K562 (cell line): Measurements from ENCODE around the gene MCM6. TPM values are rescaled to one million over a fixed set of nuclear protein-coding genes. Genes with fewer than 3 reads are reported as not detected.

Experiments used
- ATAC-seq: fragments of 200-7000 bp; cut with Tn5 transposase; 3 replicates; pipeline ENCODE4 v1.9.1; 2020; ENCODE audit warnings: moderate library complexity
- BruUV-seq: library from RNA; stranded (reverse); fragments of 400-500 nt; replicated peaks from 2 replicates; lab custom pipeline; 2021; lab: Mats Ljungman, UMichigan
- CTCF ChIA-PET: fragments of 300-600 bp; formaldehyde crosslinking; extraction: SDS; loops from one replicate; lab custom pipeline; 2021; ENCODE audit warnings: low intra/inter-chr PET ratio; lab: Yijun Ruan, JAX
- POLR2A ChIA-PET: fragments of 300-600, 350-650 bp; sonication (Branson Sonifier 250); formaldehyde crosslinking; extraction: SDS; loops from one replicate; lab custom pipeline; 2021; ENCODE audit warnings: antibody characterized with exemption, inconsistent platforms; lab: Yijun Ruan, JAX
- DNase-seq, 4 experiments: peaks; one replicate each; pipeline versions ENCODE4 v3.0.0 to v3.0.0-alpha.2; 2011 to 2018; ENCODE audit warnings: low spot score in 3 of 4, mixed read lengths in 3 of 4; ENCODE audit errors: extremely low read depth in 1 of 4
- FAIRE-seq: peaks from 2 replicates; lab custom pipeline; 2011; peaks lifted over from hg19 to GRCh38; lab: Jason Lieb, UNC
- H2AFZ ChIP-seq: 2 replicates; pipeline ENCODE4 v1.6.0; 2011; ENCODE audit warnings: low read depth, low read length, control low read depth, inconsistent platforms
- H3K27ac ChIP-seq: fragments of 200-600 bp; 3 replicates; pipeline ENCODE4 v1.8.0; 2011; ENCODE audit warnings: low read depth, mild to moderate bottlenecking, control low read depth, inconsistent platforms, low read length, moderate library complexity, mixed read lengths; ENCODE audit errors: extremely low read depth
- H3K27me3 ChIP-seq, 2 experiments: fragments of 300-600 bp in 1 of 2; 2 replicates in 1 of 2; 3 replicates in 1 of 2; pipeline versions ENCODE4 v1.6.0 to v1.8.0; 2011; ENCODE audit warnings: inconsistent platforms in 2 of 2, low read length in 2 of 2, mild to moderate bottlenecking in 1 of 2, mixed read lengths in 1 of 2, moderate library complexity in 1 of 2; ENCODE audit not compliant: control insufficient read depth in 2 of 2, insufficient read depth in 2 of 2
- H3K36me3 ChIP-seq: fragments of 300-600 bp; 3 replicates; pipeline ENCODE4 v1.8.0; 2011; ENCODE audit warnings: mild to moderate bottlenecking, low read length, inconsistent platforms; ENCODE audit not compliant: control insufficient read depth, insufficient read depth
- H3K4me1 ChIP-seq, 2 experiments: fragments of 200-600 bp in 1 of 2; replicated peaks in 1 of 2; 2 replicates in 1 of 2; 3 replicates in 1 of 2; pipeline versions ENCODE4 v1.5.1 to v1.8.0; 2011; ENCODE audit warnings: inconsistent platforms in 2 of 2, low read length in 2 of 2, mild to moderate bottlenecking in 1 of 2, mixed read lengths in 1 of 2, moderate library complexity in 1 of 2; ENCODE audit not compliant: control insufficient read depth in 2 of 2, insufficient read depth in 2 of 2
- H3K4me2 ChIP-seq: 2 replicates; pipeline ENCODE4 v1.6.1; 2011; ENCODE audit warnings: low read length, control low read depth, inconsistent platforms, mixed read lengths; ENCODE audit not compliant: insufficient read depth
- H3K4me3 ChIP-seq: fragments of 200-600 bp; sonication (generic), shearing (Covaris generic); 2 replicates; pipeline ENCODE4 v1.5.1; 2016; ENCODE audit warnings: control low read depth, inconsistent platforms
- H3K79me2 ChIP-seq: fragments of 200-600 bp; 3 replicates; pipeline ENCODE4 v1.8.0; 2011; ENCODE audit warnings: low read length, inconsistent platforms; ENCODE audit not compliant: control insufficient read depth, insufficient read depth
- H3K9ac ChIP-seq, 2 experiments: 2 replicates each; pipeline versions ENCODE4 v1.6.0 to v1.6.1; 2011; ENCODE audit warnings: low read depth in 2 of 2, low read length in 2 of 2, control low read depth in 1 of 2, inconsistent platforms in 1 of 2, mild to moderate bottlenecking in 1 of 2, mixed read lengths in 1 of 2; ENCODE audit not compliant: insufficient read depth in 1 of 2
- H3K9me1 ChIP-seq: one replicate; pipeline ENCODE4 v1.6.0; 2011; ENCODE audit warnings: inconsistent platforms, mild to moderate bottlenecking, low read length, moderate library complexity; ENCODE audit not compliant: control insufficient read depth, insufficient read depth
- H3K9me3 ChIP-seq: replicated peaks from 2 replicates; pipeline ENCODE4 v1.5.1; 2011; ENCODE audit warnings: low read depth, low read length, inconsistent platforms; ENCODE audit not compliant: control insufficient read depth, insufficient read depth
- H4K20me1 ChIP-seq: replicated peaks from 2 replicates; pipeline ENCODE4 v1.6.1; 2011; ENCODE audit warnings: low read length, inconsistent platforms, mixed read lengths; ENCODE audit not compliant: control insufficient read depth, insufficient read depth
- CEBPG ChIP-seq, 3 experiments: fragments of 200-800 bp in 1 of 3; sonication (Bioruptor generic) in 1 of 3; sonication (generic) in 1 of 3; formaldehyde crosslinking in 1 of 3; IDR thresholded peaks in 2 of 3; conservative IDR thresholded peaks in 1 of 3; 2 replicates each; pipeline versions ENCODE4 v1.6.1 to v1.8.0; 2016 to 2022; ENCODE audit warnings: missing compliant biosample characterization in 2 of 3, missing genetic modification characterization in 2 of 3, mild to moderate bottlenecking in 1 of 3, missing genetic modification reagents in 1 of 3
- DNMT1 ChIP-seq: fragments of 450-650 bp; IDR thresholded peaks from 2 replicates; pipeline ENCODE4 v1.6.1; 2016; ENCODE audit warnings: antibody characterized with exemption, mild to moderate bottlenecking
- FOSL1 ChIP-seq: fragments of 200-800 bp; sonication (Bioruptor generic); conservative IDR thresholded peaks from 2 replicates; pipeline ENCODE4 v1.6.1; 2016; ENCODE audit warnings: missing genetic modification characterization, missing compliant biosample characterization
- GABPB1 ChIP-seq: sonication (generic); formaldehyde crosslinking; IDR thresholded peaks from 2 replicates; pipeline ENCODE4 v1.8.0; 2022; ENCODE audit warnings: mild to moderate bottlenecking, missing genetic modification reagents
- MCM3 ChIP-seq: fragments of 450-650 bp; IDR thresholded peaks from 2 replicates; pipeline ENCODE4 v1.6.1; 2016
- PHB2 ChIP-seq: fragments of 450-650 bp; IDR thresholded peaks from 2 replicates; pipeline ENCODE4 v1.6.1; 2017; ENCODE audit warnings: low read depth
- PHF20 ChIP-seq: fragments of 450-650 bp; IDR thresholded peaks from 2 replicates; pipeline ENCODE4 v1.6.1; 2018; ENCODE audit not compliant: partially characterized antibody
- RBM25 ChIP-seq: fragments of 200-400 bp; formaldehyde crosslinking; IDR thresholded peaks from 2 replicates; pipeline ENCODE4 v1.6.1; 2018; ENCODE audit warnings: low read length, low read depth, moderate library complexity; ENCODE audit not compliant: severe bottlenecking
- RUNX1 ChIP-seq: sonication (generic); IDR thresholded peaks from 2 replicates; pipeline ENCODE4 v1.6.1; 2016; ENCODE audit warnings: antibody characterized with exemption, low read depth
- WGBS: fragments of 100-300 bp; shearing (Covaris generic); methylation state at CpG from one replicate; pipeline ENCODE4 v1.1.6; 2016; ENCODE audit warnings: low coverage, mixed read lengths; ENCODE audit not compliant: insufficient coverage; ENCODE audit errors: missing lambda C conversion rate; 5-methylcytosine and 5-hydroxymethylcytosine counted together
- in situ Hi-C: fragments of 300-500 bp; cut with MboI; formaldehyde crosslinking; loops from 4 replicates; pipeline ENCODE4 v1.15.0; 2018; ENCODE audit warnings: inconsistent platforms, mixed read lengths
- intact Hi-C: fragments of 100-400 bp; cut with micrococcal nuclease; formaldehyde crosslinking; loops from 2 replicates; pipeline ENCODE4 v1.14.2; 2022
- polyA plus RNA-seq, 8 experiments: library from polyadenylated mRNA; depleted of rRNA in 4 of 8; stranded (reverse) in 5 of 8; unstranded in 3 of 8; fragments of >200 nt; fragmentation: Nextera tagmentation in 2 of 8; fragmentation: Illumina TruSeq in 1 of 8; extraction: Ambion mirVana in 2 of 8; extraction: Trizol in 1 of 8; gene quantifications; 2 replicates each; pipeline versions ENCODE4 v1.2.1 to v1.2.3, GENCODE V29; 2011 to 2014; ENCODE audit warnings: inconsistent platforms in 1 of 8, missing spikeins in 1 of 8
- total RNA-seq, 7 experiments: library from RNA; depleted of rRNA in 6 of 7; stranded (reverse); fragments of >200 nt in 6 of 7; fragmentation: Illumina TruSeq in 2 of 7; extraction: Trizol in 2 of 7; gene quantifications; 2 replicates each; pipeline versions ENCODE4 v1.2.1 to v1.2.3, GENCODE V29; 2011 to 2021; ENCODE audit warnings: low replicate concordance in 1 of 7
- TF ChIP-seq, protein P1 (sequence below): fragments of 250-450 bp; sonication (Bioruptor Pico); IDR thresholded peaks from 2 replicates; pipeline ENCODE4 v1.4.0; 2020; ENCODE audit warnings: mild to moderate bottlenecking
- TF ChIP-seq, protein P2 (sequence below): sonication (generic); formaldehyde crosslinking; IDR thresholded peaks from 2 replicates; pipeline ENCODE4 v1.8.0; 2022; ENCODE audit warnings: missing genetic modification reagents, mild to moderate bottlenecking, borderline replicate concordance
- TF ChIP-seq, protein P3 (sequence below): sonication (generic); formaldehyde crosslinking; IDR thresholded peaks from 2 replicates; pipeline ENCODE4 v1.5.0; 2020; ENCODE audit warnings: missing genetic modification reagents

The MCM6 gene
- total and polyA plus RNA-seq, 9 of the 15 experiments (the other 6 are each of a cell fraction or from before 2014, with no cell fraction given): 42.6 to 133 (median 82.4) TPM

DNA sequence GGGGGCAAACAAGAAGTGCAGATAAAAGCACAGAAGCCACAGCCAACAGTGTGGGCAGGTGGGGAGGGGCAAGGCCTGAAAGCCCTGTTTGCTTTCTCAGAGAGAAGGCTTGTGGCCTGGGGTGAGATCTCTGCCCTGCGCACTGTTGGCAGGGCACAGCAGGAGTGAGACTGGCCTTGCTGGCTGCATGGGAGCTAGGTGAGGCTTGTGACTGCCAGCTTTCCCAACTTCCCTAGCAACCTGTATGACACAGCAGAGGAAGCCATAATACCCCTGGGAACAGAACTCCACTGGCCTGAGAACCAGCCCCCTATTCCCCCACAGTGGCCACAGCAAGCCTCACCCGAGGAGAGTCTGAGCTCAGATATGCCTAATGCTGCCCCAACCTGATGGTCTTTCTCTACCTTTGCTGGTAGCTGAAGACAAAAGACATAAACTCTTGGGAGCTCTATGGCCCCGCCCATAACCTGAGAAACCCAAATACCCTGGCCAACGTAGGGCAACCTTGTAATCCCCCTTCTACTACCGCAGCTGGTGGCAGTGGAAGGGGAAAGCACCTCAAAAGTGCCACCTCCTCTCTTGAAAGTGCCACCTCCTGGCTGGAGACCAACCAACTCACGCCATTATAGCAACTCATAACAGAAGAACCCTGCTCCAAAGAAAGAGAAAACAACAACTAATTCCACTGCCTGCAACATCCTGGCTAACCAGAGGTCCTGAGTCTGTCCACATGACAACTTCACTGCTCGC is 83.7 kb downstream of the MCM6 start:
- Histone ChIP-seq H3K4me2 (no peak overlapping the region), H3K9me3 (no peaks in the 10 kb centered on the region), H2AFZ (no peak overlapping the region), H3K4me1 (peaks cover 15 to 20% of the 10 kb centered on the region in 2 experiments; a peak in 3 of 5 replicates), H3K36me3 (no peaks in the 10 kb centered on the region), H3K4me3 (no peak overlapping the region), H3K27ac (no peak overlapping the region)
- POLR2A ChIA-PET: interaction anchor here (1.0 to 1.6 kb wide), 5 partner anchors 9 to 20 kb away, joined by 3 to 4 read pairs (median 4); no protein-coding TSS in a partner anchor
- no peak for FAIRE-seq
- intact Hi-C loops: no loop called here
- in situ Hi-C loops: loop anchor here (10.0 kb wide), 1 partner anchor 798 kb away; no protein-coding TSS in a partner anchor
- TF ChIP-seq GABPB1 (CRISPR knock-in tag) (no peak), PHB2 (no peak), RUNX1 (no peak), CEBPG (CRISPR knock-in tag; IDR thresholded peaks at IDR 0.05) (no peak), CEBPG (tag; conservative IDR thresholded peaks at IDR 0.05 in 1 of 2, IDR thresholded peaks at IDR 0.05 in 1 of 2) (no peak), FOSL1 (tag) (no peak), DNMT1 (no peak), RBM25 (no peak), PHF20 (no peak), MCM3 (no peak)
- TF ChIP-seq, protein P1, sequence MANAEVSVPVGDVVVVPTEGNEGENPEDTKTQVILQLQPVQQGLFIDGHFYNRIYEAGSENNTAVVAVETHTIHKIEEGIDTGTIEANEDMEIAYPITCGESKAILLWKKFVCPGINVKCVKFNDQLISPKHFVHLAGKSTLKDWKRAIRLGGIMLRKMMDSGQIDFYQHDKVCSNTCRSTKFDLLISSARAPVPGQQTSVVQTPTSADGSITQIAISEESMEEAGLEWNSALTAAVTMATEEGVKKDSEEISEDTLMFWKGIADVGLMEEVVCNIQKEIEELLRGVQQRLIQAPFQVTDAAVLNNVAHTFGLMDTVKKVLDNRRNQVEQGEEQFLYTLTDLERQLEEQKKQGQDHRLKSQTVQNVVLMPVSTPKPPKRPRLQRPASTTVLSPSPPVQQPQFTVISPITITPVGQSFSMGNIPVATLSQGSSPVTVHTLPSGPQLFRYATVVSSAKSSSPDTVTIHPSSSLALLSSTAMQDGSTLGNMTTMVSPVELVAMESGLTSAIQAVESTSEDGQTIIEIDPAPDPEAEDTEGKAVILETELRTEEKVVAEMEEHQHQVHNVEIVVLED (CRISPR knock-in tag): no peak
- TF ChIP-seq, protein P2, sequence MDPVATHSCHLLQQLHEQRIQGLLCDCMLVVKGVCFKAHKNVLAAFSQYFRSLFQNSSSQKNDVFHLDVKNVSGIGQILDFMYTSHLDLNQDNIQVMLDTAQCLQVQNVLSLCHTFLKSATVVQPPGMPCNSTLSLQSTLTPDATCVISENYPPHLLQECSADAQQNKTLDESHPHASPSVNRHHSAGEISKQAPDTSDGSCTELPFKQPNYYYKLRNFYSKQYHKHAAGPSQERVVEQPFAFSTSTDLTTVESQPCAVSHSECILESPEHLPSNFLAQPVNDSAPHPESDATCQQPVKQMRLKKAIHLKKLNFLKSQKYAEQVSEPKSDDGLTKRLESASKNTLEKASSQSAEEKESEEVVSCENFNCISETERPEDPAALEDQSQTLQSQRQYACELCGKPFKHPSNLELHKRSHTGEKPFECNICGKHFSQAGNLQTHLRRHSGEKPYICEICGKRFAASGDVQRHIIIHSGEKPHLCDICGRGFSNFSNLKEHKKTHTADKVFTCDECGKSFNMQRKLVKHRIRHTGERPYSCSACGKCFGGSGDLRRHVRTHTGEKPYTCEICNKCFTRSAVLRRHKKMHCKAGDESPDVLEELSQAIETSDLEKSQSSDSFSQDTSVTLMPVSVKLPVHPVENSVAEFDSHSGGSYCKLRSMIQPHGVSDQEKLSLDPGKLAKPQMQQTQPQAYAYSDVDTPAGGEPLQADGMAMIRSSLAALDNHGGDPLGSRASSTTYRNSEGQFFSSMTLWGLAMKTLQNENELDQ (CRISPR knock-in tag): no peak
- TF ChIP-seq, protein P3, sequence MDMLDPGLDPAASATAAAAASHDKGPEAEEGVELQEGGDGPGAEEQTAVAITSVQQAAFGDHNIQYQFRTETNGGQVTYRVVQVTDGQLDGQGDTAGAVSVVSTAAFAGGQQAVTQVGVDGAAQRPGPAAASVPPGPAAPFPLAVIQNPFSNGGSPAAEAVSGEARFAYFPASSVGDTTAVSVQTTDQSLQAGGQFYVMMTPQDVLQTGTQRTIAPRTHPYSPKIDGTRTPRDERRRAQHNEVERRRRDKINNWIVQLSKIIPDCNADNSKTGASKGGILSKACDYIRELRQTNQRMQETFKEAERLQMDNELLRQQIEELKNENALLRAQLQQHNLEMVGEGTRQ: no peak
- TF ChIP-seq, all 486 proteins: peak for 0
- DNase-seq (no peak), ATAC-seq (no peak)
- BruUV-seq: no TSS peak
- Histone ChIP-seq H3K27me3 (no peaks in the 10 kb centered on the region), H3K9me1 (peaks cover 3% of the 10 kb centered on the region), H3K79me2 (no peaks in the 10 kb centered on the region), H4K20me1 (no peaks in the 10 kb centered on the region), H3K9ac (peak overlapping the region in 1 of 2 experiments; percentile 65; a peak in 1 of 4 replicates)
- CTCF ChIA-PET: interaction anchor here (0.6 kb wide), 1 partner anchor 68 kb away, joined by 3 read pairs; no protein-coding TSS in a partner anchor
- WGBS: 39% methylated on average over 7 of the region's 7 CpGs
